Smooth muscle cell (in vitro differentiated cells): ENCODE data around the gene AP2A1. TPM values are rescaled to one million over a fixed set of nuclear protein-coding genes. Genes with fewer than 3 reads are reported as not detected.
A peak's percentile ranks its signal among the peaks of the same experiment; 100 is the strongest.

Experiments used
- DNase-seq: peaks from one replicate; lab custom pipeline; 2025; ENCODE audit not compliant: unreplicated experiment; lab: John Stamatoyannopoulos, UW
- H2AFZ ChIP-seq: fragments of 200-600 bp; sonication (generic); 2 replicates; pipeline ENCODE4 v1.6.0; 2016; ENCODE audit warnings: antibody characterized with exemption, low read depth, mild to moderate bottlenecking
- H3F3A ChIP-seq: fragments of 200-600 bp; sonication (generic); 2 replicates; pipeline ENCODE4 v1.6.0; 2017; ENCODE audit warnings: antibody characterized with exemption, low read depth
- H3K27ac ChIP-seq: fragments of 200-600 bp; sonication (generic); 2 replicates; pipeline ENCODE4 v1.5.1; 2016; ENCODE audit warnings: low read depth, mild to moderate bottlenecking
- H3K27me3 ChIP-seq: fragments of 200-600 bp; sonication (generic); 2 replicates; pipeline ENCODE4 v1.6.1; 2016; ENCODE audit warnings: low read depth, mild to moderate bottlenecking
- H3K36me3 ChIP-seq: fragments of 200-600 bp; sonication (generic); 2 replicates; pipeline ENCODE4 v1.5.1; 2016; ENCODE audit warnings: low read depth
- H3K4me1 ChIP-seq: fragments of 200-600 bp; sonication (generic); 2 replicates; pipeline ENCODE4 v1.5.1; 2016; ENCODE audit warnings: low read depth
- H3K4me2 ChIP-seq: fragments of 200-600 bp; sonication (generic); 2 replicates; pipeline ENCODE4 v1.6.0; 2016; ENCODE audit warnings: mild to moderate bottlenecking
- H3K4me3 ChIP-seq: fragments of 200-600 bp; sonication (generic); 2 replicates; pipeline ENCODE4 v1.5.1; 2016; ENCODE audit warnings: mild to moderate bottlenecking
- H3K79me2 ChIP-seq: fragments of 200-600 bp; sonication (generic); 2 replicates; pipeline ENCODE4 v1.6.0; 2016; ENCODE audit warnings: low read depth, mild to moderate bottlenecking
- H3K9ac ChIP-seq: fragments of 200-600 bp; sonication (generic); 2 replicates; pipeline ENCODE4 v1.6.0; 2016; ENCODE audit warnings: low read depth
- H3K9me3 ChIP-seq: fragments of 200-600 bp; sonication (generic); replicated peaks from 2 replicates; pipeline ENCODE4 v1.5.1; 2016; ENCODE audit warnings: low read depth
- H4K20me1 ChIP-seq: fragments of 200-600 bp; sonication (generic); 2 replicates; pipeline ENCODE4 v1.6.0; 2016; ENCODE audit warnings: low read depth
- WGBS: methylation state at CpG from one replicate; pipeline ENCODE4 v1.1.7; 2016; ENCODE audit warnings: low lambda C conversion rate; 5-methylcytosine and 5-hydroxymethylcytosine counted together
- polyA plus RNA-seq: library from polyadenylated mRNA; unstranded; fragments of >200 nt; fragmentation: Nextera tagmentation; extraction: Ambion mirVana; gene quantifications from 2 replicates; pipeline ENCODE4 v1.2.1, GENCODE V29; 2016
- total RNA-seq: library from RNA; depleted of rRNA; stranded (reverse); fragments of >200 nt; gene quantifications from 2 replicates; pipeline ENCODE4 v1.2.3, GENCODE V29; 2014
- TF ChIP-seq, protein P1 (sequence below): fragments of 200-600 bp; sonication (generic); IDR thresholded peaks from 2 replicates; pipeline ENCODE4 v1.5.1; 2017; ENCODE audit warnings: borderline replicate concordance, mild to moderate bottlenecking, antibody characterized with exemption; ENCODE audit not compliant: insufficient read depth, poor library complexity, severe bottlenecking

The AP2A1 gene
- total and polyA plus RNA-seq, 2 experiments from 2014 or later = 57.7 to 65.2 TPM

DNA sequence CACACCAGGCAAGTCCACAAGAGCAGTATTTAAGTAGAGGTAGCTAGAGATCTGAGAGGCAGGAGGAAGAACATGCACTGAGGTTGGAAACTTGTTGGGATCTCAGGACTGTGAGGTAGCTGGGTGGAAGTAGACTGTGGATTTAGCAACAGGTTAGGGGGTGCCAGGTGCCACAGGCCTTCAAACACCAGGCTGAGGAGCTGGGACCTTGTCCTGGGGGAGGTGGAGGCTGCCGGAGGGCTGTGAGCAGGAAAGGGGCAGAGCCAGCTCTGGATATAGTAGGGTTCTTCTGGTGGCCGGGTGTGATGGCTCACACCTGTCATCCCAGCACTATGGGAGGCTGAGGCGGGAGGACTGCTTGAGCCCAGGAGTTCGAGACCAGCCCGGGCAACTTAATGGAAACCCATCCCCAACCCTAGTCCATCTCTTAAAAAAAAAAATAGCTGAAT lies 43.2 kb downstream of the AP2A1 start:
- Histone ChIP-seq H3F3A (peaks cover 16% of the 10 kb centered on the region), H3K9ac (no peak overlapping the region), H3K4me3 (peak overlapping the region; percentile 65), H3K4me2 (peak overlapping the region; percentile 89), H3K27me3 (no peaks in the 10 kb centered on the region), H2AFZ (no peak overlapping the region), H3K79me2 (no peaks in the 10 kb centered on the region), H3K36me3 (no peaks in the 10 kb centered on the region), H3K27ac (no peak overlapping the region), H3K4me1 (peaks cover 16% of the 10 kb centered on the region), H4K20me1 (no peaks in the 10 kb centered on the region), H3K9me3 (no peaks in the 10 kb centered on the region)
- 100% methylated on average over 5 of the region's 5 CpGs for WGBS
- TF ChIP-seq, protein P1, sequence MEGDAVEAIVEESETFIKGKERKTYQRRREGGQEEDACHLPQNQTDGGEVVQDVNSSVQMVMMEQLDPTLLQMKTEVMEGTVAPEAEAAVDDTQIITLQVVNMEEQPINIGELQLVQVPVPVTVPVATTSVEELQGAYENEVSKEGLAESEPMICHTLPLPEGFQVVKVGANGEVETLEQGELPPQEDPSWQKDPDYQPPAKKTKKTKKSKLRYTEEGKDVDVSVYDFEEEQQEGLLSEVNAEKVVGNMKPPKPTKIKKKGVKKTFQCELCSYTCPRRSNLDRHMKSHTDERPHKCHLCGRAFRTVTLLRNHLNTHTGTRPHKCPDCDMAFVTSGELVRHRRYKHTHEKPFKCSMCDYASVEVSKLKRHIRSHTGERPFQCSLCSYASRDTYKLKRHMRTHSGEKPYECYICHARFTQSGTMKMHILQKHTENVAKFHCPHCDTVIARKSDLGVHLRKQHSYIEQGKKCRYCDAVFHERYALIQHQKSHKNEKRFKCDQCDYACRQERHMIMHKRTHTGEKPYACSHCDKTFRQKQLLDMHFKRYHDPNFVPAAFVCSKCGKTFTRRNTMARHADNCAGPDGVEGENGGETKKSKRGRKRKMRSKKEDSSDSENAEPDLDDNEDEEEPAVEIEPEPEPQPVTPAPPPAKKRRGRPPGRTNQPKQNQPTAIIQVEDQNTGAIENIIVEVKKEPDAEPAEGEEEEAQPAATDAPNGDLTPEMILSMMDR = no peak
- no peak for DNase-seq

DNA sequence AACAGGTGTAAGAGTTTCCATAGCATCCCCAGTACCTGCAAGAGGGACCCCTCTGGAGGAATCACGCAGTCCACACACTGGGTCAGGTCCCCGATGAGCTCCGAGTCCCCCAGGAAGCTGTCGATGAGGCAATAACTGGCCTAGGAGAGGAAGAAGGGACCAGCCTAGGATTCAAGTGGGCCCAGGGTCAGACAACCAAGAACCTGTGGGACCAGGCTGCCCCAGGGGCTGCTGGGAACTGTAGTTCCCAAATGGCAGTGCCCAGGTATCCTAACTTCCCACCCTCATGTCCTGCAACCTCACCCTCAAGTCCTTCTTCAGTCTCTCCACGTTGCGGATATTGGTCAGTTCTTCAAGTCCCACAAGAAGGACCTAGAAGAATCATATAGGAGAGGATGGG lies 44.5 kb downstream of the AP2A1 start:
- WGBS = 94% methylated on average over 6 of the region's 6 CpGs
- peaks cover 16% of the 10 kb centered on the region for H3F3A ChIP-seq
- H3K4me2 ChIP-seq = no peak overlapping the region
- no peak overlapping the region for H3K4me3 ChIP-seq
- no peak overlapping the region for H2AFZ ChIP-seq
- H3K4me1 ChIP-seq = peaks cover 16% of the 10 kb centered on the region
- no peaks in the 10 kb centered on the region for H3K27me3 ChIP-seq
- H3K9me3 ChIP-seq = no peaks in the 10 kb centered on the region
- no peaks in the 10 kb centered on the region for H4K20me1 ChIP-seq
- no peak overlapping the region for H3K9ac ChIP-seq
- no peaks in the 10 kb centered on the region for H3K36me3 ChIP-seq
- no peak overlapping the region for H3K27ac ChIP-seq
- no peaks in the 10 kb centered on the region for H3K79me2 ChIP-seq
- TF ChIP-seq, protein P1 = no peak
- no peak for DNase-seq

DNA sequence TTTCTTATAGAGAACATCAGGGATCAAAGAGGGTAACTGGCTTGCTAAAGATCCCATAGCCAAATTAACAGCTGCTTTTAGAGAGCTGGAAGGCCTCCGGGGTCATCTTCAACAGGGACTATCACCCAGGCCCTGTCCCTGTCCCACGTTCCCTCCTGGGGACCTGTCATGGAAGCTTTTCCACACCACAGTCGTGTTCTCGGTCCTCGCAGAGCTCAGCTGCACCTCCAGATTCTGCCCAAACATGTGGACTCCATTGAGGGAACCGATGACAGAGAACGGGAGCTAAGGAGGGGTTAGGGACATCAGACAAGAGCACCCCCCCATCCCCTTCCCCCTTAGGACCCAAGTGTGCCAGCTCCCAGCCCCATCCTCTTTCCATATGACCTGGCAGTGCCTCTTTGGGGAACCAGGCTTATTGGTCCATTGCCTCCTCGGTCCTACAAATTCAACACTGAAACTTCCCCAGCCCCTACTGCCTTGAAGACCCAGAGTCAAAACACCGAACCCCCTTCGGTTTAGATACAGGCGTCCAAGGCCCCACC lies 45.7 kb downstream of the AP2A1 start:
- Histone ChIP-seq H3K9ac (peak overlapping the region; percentile 97), H2AFZ (peak overlapping the region; percentile 78)
- 60% methylated on average over 11 of the region's 11 CpGs for WGBS

More for the DNA sequence above, 45.7 kb downstream of the AP2A1 start:
- H4K20me1 ChIP-seq = no peaks in the 10 kb centered on the region
- H3K27me3 ChIP-seq = no peaks in the 10 kb centered on the region
- TF ChIP-seq, protein P1 = no peak
- H3K4me3 ChIP-seq = peak overlapping the region; percentile 82
- H3F3A ChIP-seq = peaks cover 20% of the 10 kb centered on the region
- peak overlapping the region; percentile 96 for H3K4me2 ChIP-seq
- no peaks in the 10 kb centered on the region for H3K9me3 ChIP-seq
- DNase-seq = no peak
- H3K36me3 ChIP-seq = no peaks in the 10 kb centered on the region
- peaks cover 16% of the 10 kb centered on the region for H3K4me1 ChIP-seq
- H3K27ac ChIP-seq = peak overlapping the region; percentile 94
- H3K79me2 ChIP-seq = no peaks in the 10 kb centered on the region
